Stimulated activated CD4-positive, alpha-beta T cell treated with anti-CD3 and anti-CD28 coated beads, Interleukin-1b, Interleukin-23, amount 100 ng/mL, for 1 hour (primary cell): Measurements from ENCODE around the gene TRIM46.
"Not testable (repeated sequence)": the region's sequence is repeated elsewhere in the genome, so short reads cannot be mapped to it uniquely, and the experiment has no call there.

Experiments
- DNase-seq, 2 donors: peaks; one replicate each; pipeline ENCODE4 v3.0.0-alpha.2; 2020; ENCODE audit warnings: low read depth in 2 of 2

Gene TRIM46

GRCh38 chr1:155137154-155137949 lies 36.3 kb upstream of the TRIM46 start:
- no peak for DNase-seq

GRCh38 chr1:155139895-155140629 lies 33.6 kb upstream of the TRIM46 start, which contains the start of gene DPM3:
Gene DPM3, minus strand, starts transcription at chr1:155140531. Its CDS starts 291 bp downstream, at chr1:155140240.
- peak; percentile 59 to 84 for DNase-seq

GRCh38 chr1:155140630-155140953 lies 33.1 kb upstream of the TRIM46 start:
- DNase-seq = no peak

GRCh38 chr1:155141749-155142148 lies 31.9 kb upstream of the TRIM46 start:
- DNase-seq = no peak

- DNase-seq = no peak
Measured at GRCh38 chr1:155145491-155145890, 28.2 kb upstream of the TRIM46 start.

GRCh38 chr1:155155996-155156643 lies 17.5 kb upstream of the TRIM46 start:
- DNase-seq = not testable (repeated sequence)

- DNase-seq = no peak
Measured at GRCh38 chr1:155158991-155159390, 14.7 kb upstream of the TRIM46 start.

GRCh38 chr1:155160128-155160527 lies 13.5 kb upstream of the TRIM46 start:
- DNase-seq = no peak

GRCh38 chr1:155162631-155163030 lies 11.0 kb upstream of the TRIM46 start:
- DNase-seq = not testable (repeated sequence)

GRCh38 chr1:155163785-155164184 lies 9.9 kb upstream of the TRIM46 start:
- DNase-seq = not testable (repeated sequence)

GRCh38 chr1:155164625-155165024 lies 9.0 kb upstream of the TRIM46 start:
- not testable (repeated sequence) for DNase-seq

- DNase-seq = no peak
Measured at GRCh38 chr1:155166051-155166470, 7.6 kb upstream of the TRIM46 start.

- no peak for DNase-seq
Measured at GRCh38 chr1:155166471-155167165, 7.0 kb upstream of the TRIM46 start.

- peak; percentile 65 to 76 for DNase-seq
Measured at GRCh38 chr1:155167166-155168104, 6.2 kb upstream of the TRIM46 start.

GRCh38 chr1:155168105-155168445 lies 5.6 kb upstream of the TRIM46 start:
- not testable (repeated sequence) for DNase-seq

- DNase-seq = no peak
Measured at GRCh38 chr1:155168456-155169210, 5.0 kb upstream of the TRIM46 start.

GRCh38 chr1:155169541-155169940 lies 4.1 kb upstream of the TRIM46 start:
- DNase-seq = no peak

- no peak for DNase-seq
Measured at GRCh38 chr1:155170101-155170785, 3.4 kb upstream of the TRIM46 start.

- DNase-seq = no peak
Measured at GRCh38 chr1:155170806-155171205, 2.8 kb upstream of the TRIM46 start.
